Fibroblast of lung (primary cell): ENCODE data around the gene ELK1. TPM values are rescaled to one million over a fixed set of nuclear protein-coding genes. Genes with fewer than 3 reads are reported as not detected.

ENCODE experiments used
- DNase-seq, 2 donors: peaks; one replicate each; pipeline versions ENCODE4 v3.0.0 to v3.0.0-alpha.2; 2010; ENCODE audit warnings: low read depth in 2 of 2
- H2AFZ ChIP-seq: 2 replicates; pipeline ENCODE4 v1.5.1; 2012; ENCODE audit warnings: low read length, control low read depth, inconsistent platforms
- H3K27ac ChIP-seq: 2 replicates; pipeline ENCODE4 v1.5.1; 2011; ENCODE audit warnings: low read length, control low read depth; ENCODE audit not compliant: insufficient read depth
- H3K27me3 ChIP-seq: 2 replicates; pipeline ENCODE4 v1.5.1; 2011; ENCODE audit warnings: mild to moderate bottlenecking, low read length; ENCODE audit not compliant: control insufficient read depth, insufficient read depth
- H3K36me3 ChIP-seq: 2 replicates; pipeline ENCODE4 v1.5.1; 2011; ENCODE audit warnings: low read length; ENCODE audit not compliant: control insufficient read depth, insufficient read depth
- H3K4me1 ChIP-seq: 2 replicates; pipeline ENCODE4 v1.5.1; 2011; ENCODE audit warnings: low read length; ENCODE audit not compliant: control insufficient read depth, insufficient read depth; ENCODE audit errors: extremely low read depth
- H3K4me2 ChIP-seq: 2 replicates; pipeline ENCODE4 v1.5.1; 2011; ENCODE audit warnings: low read length, control low read depth; ENCODE audit not compliant: insufficient read depth; ENCODE audit errors: extremely low read depth
- H3K4me3 ChIP-seq, 4 experiments: fragments of 200-600 bp in 1 of 4; sonication (generic) in 1 of 4; replicated peaks in 1 of 4; 2 replicates each; pipeline ENCODE4 v1.5.1; 2011 to 2016; ENCODE audit warnings: low read length in 4 of 4, low read depth in 3 of 4, mild to moderate bottlenecking in 3 of 4, control low read depth in 2 of 4, inconsistent platforms in 1 of 4, mixed read lengths in 1 of 4; ENCODE audit not compliant: insufficient read depth in 1 of 4; ENCODE audit errors: control extremely low read depth in 1 of 4
- H3K79me2 ChIP-seq: 2 replicates; pipeline ENCODE4 v1.5.1; 2012; ENCODE audit warnings: mild to moderate bottlenecking, low read length, inconsistent platforms; ENCODE audit not compliant: control insufficient read depth, insufficient read depth
- H3K9ac ChIP-seq: 2 replicates; pipeline ENCODE4 v1.5.1; 2011; ENCODE audit warnings: mild to moderate bottlenecking, low read length, control low read depth; ENCODE audit not compliant: insufficient read depth
- H3K9me3 ChIP-seq: 2 replicates; pipeline ENCODE4 v1.5.1; 2012; ENCODE audit warnings: low read depth, low read length; ENCODE audit not compliant: control insufficient read depth, insufficient read depth
- H4K20me1 ChIP-seq: 2 replicates; pipeline ENCODE4 v1.5.1; 2011; ENCODE audit warnings: low read length; ENCODE audit not compliant: control insufficient read depth, insufficient read depth; ENCODE audit errors: extremely low read depth
- CTCF ChIP-seq, 2 donors: IDR thresholded peaks in 1 of 2; conservative IDR thresholded peaks in 1 of 2; 1 replicate in 1 of 2; 2 replicates in 1 of 2; pipeline ENCODE4 v1.5.1; 2011 to 2012; ENCODE audit warnings: low read length in 2 of 2, control low read depth in 1 of 2, inconsistent platforms in 1 of 2, low read depth in 1 of 2, mild to moderate bottlenecking in 1 of 2
- EZH2 ChIP-seq: IDR thresholded peaks from 2 replicates; pipeline ENCODE4 v1.5.1; 2012; ENCODE audit warnings: low read length, control low read depth, mild to moderate bottlenecking; ENCODE audit errors: missing control alignments
- polyA plus RNA-seq, 2 donors: library from polyadenylated mRNA; depleted of rRNA in 1 of 2; stranded (reverse) in 1 of 2; unstranded in 1 of 2; fragments of >200 nt; gene quantifications; 2 replicates each; pipeline ENCODE4 v1.2.1, GENCODE V29; 2011 to 2012; ENCODE audit warnings: missing spikeins in 1 of 2
- total RNA-seq: library from RNA; depleted of rRNA; stranded (reverse); fragments of >200 nt; gene quantifications from 2 replicates; pipeline ENCODE4 v1.2.1, GENCODE V29; 2014

The ELK1 gene
- total and polyA plus RNA-seq, 2 donors (not counting 1 experiment from before 2014, with no cell fraction given): 13.9 to 25.3 TPM

DNA sequence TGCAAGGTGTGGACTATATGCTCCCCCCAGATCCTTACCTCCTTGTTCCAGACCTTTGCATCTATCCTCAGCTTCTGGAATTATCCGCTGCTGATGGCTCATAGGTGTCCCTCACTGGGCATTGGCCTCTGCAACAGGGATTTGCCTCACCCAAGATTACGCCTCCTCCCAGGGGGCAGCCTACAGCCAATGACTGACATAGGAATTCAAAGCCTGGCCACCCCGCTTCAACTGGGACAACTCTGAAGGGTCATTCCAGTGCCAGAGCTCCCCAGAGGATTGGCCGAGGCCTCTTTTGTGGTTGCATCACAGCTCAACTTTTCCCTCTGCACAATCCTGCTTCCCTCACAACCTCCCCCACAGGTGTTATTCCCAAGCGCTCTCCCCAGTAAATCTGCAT is 35.7 kb downstream of the ELK1 start:
- H3K4me3 ChIP-seq: no peak overlapping the region
- no peak for TF ChIP-seq CTCF (conservative IDR thresholded peaks at IDR 0.05 in 1 of 2, IDR thresholded peaks at IDR 0.05 in 1 of 2; ENCODE audit: low read depth in 1 of 2, low read length in 2 of 2)
- no peak for TF ChIP-seq EZH2
- H3K4me1 ChIP-seq: no peaks in the 10 kb centered on the region

GRCh38 chrX:47613082-47613481 is 37.3 kb downstream of the ELK1 start:
- Histone ChIP-seq H2AFZ (no peak overlapping the region), H3K4me1 (no peaks in the 10 kb centered on the region), H3K27me3 (peaks cover 7% of the 10 kb centered on the region), H4K20me1 (no peaks in the 10 kb centered on the region), H3K9ac (no peak overlapping the region), H3K4me2 (no peak overlapping the region), H3K36me3 (no peaks in the 10 kb centered on the region), H3K9me3 (no peaks in the 10 kb centered on the region), H3K79me2 (no peaks in the 10 kb centered on the region), H3K27ac (no peak overlapping the region), H3K4me3 (no peak overlapping the region)
- no peak for DNase-seq
- TF ChIP-seq CTCF (conservative IDR thresholded peaks at IDR 0.05 in 1 of 2, IDR thresholded peaks at IDR 0.05 in 1 of 2; ENCODE audit: low read depth in 1 of 2, low read length in 2 of 2) (no peak), EZH2 (no peak)

More for the DNA sequence above, 35.7 kb downstream of the ELK1 start:
- no peaks in the 10 kb centered on the region for H3K9me3 ChIP-seq
- peaks cover 5% of the 10 kb centered on the region for H3K27me3 ChIP-seq
- H3K27ac ChIP-seq: no peak overlapping the region
- H3K79me2 ChIP-seq: no peaks in the 10 kb centered on the region
- no peaks in the 10 kb centered on the region for H4K20me1 ChIP-seq
- no peaks in the 10 kb centered on the region for H3K36me3 ChIP-seq
- no peak for DNase-seq
- H3K9ac ChIP-seq: no peak overlapping the region
- no peak overlapping the region for H2AFZ ChIP-seq
- H3K4me2 ChIP-seq: no peak overlapping the region

DNA sequence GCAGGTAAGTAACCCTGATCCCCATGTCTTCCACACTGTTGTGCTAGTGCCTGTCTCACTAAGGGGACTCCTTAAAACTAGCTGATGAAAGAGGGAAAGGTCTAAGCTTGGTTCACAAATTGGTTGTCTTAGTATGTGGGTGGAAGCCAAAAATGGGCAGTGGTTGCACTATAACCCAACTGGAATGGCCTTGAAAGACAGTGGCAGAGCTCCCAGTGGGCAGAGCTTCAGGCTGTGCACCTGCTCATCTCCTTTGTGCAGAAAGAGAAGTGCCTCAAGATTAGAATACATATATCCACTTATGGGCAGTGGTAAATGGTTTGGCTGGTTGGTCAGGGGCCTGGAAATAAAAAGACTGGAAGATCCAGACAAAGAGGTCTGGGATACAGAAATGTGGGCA is 37.9 kb downstream of the ELK1 start:
- H2AFZ ChIP-seq: no peak overlapping the region
- H3K4me1 ChIP-seq: no peaks in the 10 kb centered on the region
- no peak for TF ChIP-seq CTCF (conservative IDR thresholded peaks at IDR 0.05 in 1 of 2, IDR thresholded peaks at IDR 0.05 in 1 of 2; ENCODE audit: low read depth in 1 of 2, low read length in 2 of 2)
- no peak for TF ChIP-seq EZH2
- no peak overlapping the region for H3K9ac ChIP-seq
- no peak overlapping the region for H3K4me3 ChIP-seq
- H3K79me2 ChIP-seq: no peaks in the 10 kb centered on the region
- no peaks in the 10 kb centered on the region for H3K36me3 ChIP-seq
- no peak for DNase-seq
- no peaks in the 10 kb centered on the region for H4K20me1 ChIP-seq
- H3K9me3 ChIP-seq: no peaks in the 10 kb centered on the region
- peaks cover 3% of the 10 kb centered on the region for H3K27me3 ChIP-seq
- H3K4me2 ChIP-seq: no peak overlapping the region
- H3K27ac ChIP-seq: no peak overlapping the region
